GM12873 (cell line): ENCODE measurements around the gene XCL2.

Experiments
- TF ChIP-seq, protein P1 (sequence below): IDR thresholded peaks from 2 replicates; pipeline ENCODE4 v1.5.1; 2012; ENCODE audit warnings: low read depth, mild to moderate bottlenecking, moderate library complexity, low read length, control low read depth; ENCODE audit not compliant: insufficient read depth; ENCODE audit errors: missing control alignments

Gene XCL2

GRCh38 chr1:168506204-168506819 is 37.5 kb downstream of the XCL2 start:
- TF ChIP-seq, protein P1, sequence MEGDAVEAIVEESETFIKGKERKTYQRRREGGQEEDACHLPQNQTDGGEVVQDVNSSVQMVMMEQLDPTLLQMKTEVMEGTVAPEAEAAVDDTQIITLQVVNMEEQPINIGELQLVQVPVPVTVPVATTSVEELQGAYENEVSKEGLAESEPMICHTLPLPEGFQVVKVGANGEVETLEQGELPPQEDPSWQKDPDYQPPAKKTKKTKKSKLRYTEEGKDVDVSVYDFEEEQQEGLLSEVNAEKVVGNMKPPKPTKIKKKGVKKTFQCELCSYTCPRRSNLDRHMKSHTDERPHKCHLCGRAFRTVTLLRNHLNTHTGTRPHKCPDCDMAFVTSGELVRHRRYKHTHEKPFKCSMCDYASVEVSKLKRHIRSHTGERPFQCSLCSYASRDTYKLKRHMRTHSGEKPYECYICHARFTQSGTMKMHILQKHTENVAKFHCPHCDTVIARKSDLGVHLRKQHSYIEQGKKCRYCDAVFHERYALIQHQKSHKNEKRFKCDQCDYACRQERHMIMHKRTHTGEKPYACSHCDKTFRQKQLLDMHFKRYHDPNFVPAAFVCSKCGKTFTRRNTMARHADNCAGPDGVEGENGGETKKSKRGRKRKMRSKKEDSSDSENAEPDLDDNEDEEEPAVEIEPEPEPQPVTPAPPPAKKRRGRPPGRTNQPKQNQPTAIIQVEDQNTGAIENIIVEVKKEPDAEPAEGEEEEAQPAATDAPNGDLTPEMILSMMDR: no peak

DNA sequence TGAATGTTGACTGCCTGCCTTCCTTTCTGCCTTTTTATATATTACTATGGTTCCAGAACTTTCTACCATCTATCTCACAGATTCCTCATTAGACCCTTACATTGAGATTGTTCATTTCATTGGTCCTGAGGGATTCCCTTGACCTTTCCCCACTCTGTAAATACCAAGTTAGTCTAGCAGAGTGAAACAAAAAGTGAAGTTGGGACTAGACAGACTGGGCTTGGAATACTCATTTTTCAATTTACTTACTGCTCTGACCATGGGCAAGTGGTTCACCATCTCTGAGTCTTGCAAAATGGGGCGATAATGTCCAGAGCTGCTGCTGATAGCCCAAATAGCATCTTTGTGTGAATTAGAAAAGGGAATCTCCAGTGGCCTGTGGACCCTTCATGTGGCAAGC is 38.8 kb downstream of the XCL2 start:
- TF ChIP-seq, protein P1: no peak

- TF ChIP-seq, protein P1: no peak
Measured at GRCh38 chr1:168504064-168504837, 39.5 kb downstream of the XCL2 start.

GRCh38 chr1:168499688-168500049 is 44.1 kb downstream of the XCL2 start:
- TF ChIP-seq, protein P1: no peak

DNA sequence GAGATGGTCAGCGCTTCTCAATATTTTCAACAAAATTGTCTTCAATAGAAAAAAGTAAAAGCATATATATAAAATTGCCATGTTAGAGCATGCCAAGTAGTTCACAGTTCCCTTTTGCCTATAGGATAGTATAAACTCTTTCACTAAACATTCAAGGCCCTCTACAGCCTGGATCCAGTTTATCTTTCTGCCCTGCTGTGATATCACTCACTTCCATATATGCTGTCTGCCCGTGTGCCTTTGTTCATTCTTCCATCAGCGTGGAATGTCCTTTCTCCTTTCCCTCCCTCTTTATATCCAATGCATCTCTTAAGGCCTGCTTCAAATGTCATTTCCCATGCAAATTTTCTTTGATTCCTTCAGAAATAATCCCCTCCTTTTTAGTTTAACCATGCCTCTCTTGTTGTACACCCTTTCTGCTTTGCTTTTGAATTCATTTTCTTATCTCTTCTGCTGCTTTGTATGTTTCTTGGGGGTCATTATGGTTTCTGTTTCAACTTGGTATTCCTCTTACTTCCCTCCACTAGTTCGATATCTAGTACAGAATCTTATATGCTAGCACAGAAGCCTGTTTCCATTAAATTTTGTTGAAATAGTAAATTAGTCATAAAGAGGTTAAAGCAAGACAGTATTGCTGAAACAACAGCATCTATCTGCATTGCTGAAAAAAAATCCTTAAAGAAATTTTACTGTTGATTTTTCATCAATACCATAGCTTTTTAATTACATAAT is 44.7 kb downstream of the XCL2 start:
- TF ChIP-seq, protein P1: no peak

DNA sequence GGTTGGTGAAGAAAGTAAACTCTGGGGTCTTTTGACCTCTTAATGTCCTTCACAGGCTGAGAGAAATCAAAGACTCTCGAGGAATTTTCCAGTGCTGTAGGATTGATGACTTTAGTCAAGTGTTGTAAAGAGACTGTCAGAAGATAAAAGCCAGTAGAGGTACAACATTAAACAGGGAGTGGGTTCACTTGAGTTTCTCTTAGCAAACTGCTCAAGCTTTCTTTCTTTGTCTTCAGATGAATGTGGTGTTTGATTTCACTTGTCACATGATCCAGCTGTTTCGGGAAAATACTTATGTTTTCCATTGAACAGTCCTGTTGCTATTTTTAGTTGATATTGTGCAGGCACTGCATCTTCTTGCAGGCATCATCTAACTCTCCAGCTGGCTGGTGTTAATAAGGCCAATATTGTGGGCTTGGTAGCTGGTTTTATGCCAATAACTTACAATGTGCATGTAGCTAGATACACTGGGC is 45.6 kb downstream of the XCL2 start:
- TF ChIP-seq, protein P1: no peak

GRCh38 chr1:168497376-168497950 is 46.3 kb downstream of the XCL2 start:
- TF ChIP-seq, protein P1: no peak
